ENCODE measurements around the gene MRRF. TPM values are rescaled to one million over a fixed set of nuclear protein-coding genes. Genes with fewer than 3 reads are reported as not detected.

The MRRF gene
- total and polyA plus RNA-seq, 2 donors (not counting 1 experiment from before 2014, with no cell fraction given): 36.8 to 37.3 TPM

DNA sequence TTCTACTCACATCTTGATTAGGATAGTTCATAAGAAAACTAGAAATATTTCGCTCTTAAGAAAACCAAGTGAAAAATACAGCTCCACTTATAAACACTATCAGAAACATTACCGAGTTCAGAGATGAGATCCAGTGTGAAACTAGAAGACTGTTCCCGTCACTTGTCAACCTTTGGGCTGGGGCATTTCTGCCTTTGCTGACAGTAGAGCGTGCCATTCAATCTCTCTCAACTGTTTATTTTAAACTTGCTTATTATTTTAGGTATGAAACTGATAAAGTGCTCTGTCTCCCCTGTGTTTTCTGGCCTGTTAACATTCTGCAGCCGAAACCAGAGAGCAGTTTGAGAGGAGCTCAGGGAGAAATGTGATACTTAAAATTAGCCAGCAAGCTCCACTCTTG lies 16.7 kb downstream of the MRRF start:
- no peak for DNase-seq (ENCODE audit: low read depth in 2 of 2)
- Histone ChIP-seq H3K27ac (ENCODE audit: insufficient read depth, low read length) (no peak overlapping the region), H4K20me1 (ENCODE audit: control insufficient read depth, extremely low read depth, insufficient read depth, low read length) (no peaks in the 10 kb centered on the region), H3K9me3 (ENCODE audit: control insufficient read depth, insufficient read depth, low read depth, low read length) (no peaks in the 10 kb centered on the region), H3K79me2 (ENCODE audit: control insufficient read depth, insufficient read depth, low read length) (peaks cover 2% of the 10 kb centered on the region), H2AFZ (ENCODE audit: low read length) (no peak overlapping the region), H3K4me1 (ENCODE audit: control insufficient read depth, extremely low read depth, insufficient read depth, low read length) (no peaks in the 10 kb centered on the region), H3K27me3 (ENCODE audit: control insufficient read depth, insufficient read depth, low read length) (no peaks in the 10 kb centered on the region), H3K36me3 (ENCODE audit: control insufficient read depth, insufficient read depth, low read length) (peaks cover 5% of the 10 kb centered on the region), H3K9ac (ENCODE audit: insufficient read depth, low read length) (no peak overlapping the region), H3K4me3 (replicated peaks in 1 of 4; ENCODE audit: control extremely low read depth in 1 of 4, insufficient read depth in 1 of 4, low read depth in 3 of 4, low read length in 4 of 4) (no peak overlapping the region), H3K4me2 (ENCODE audit: extremely low read depth, insufficient read depth, low read length) (no peak overlapping the region)
- TF ChIP-seq EZH2 (IDR thresholded peaks at IDR 0.05; ENCODE audit: low read length, missing control alignments): no peak
- TF ChIP-seq, protein P1, sequence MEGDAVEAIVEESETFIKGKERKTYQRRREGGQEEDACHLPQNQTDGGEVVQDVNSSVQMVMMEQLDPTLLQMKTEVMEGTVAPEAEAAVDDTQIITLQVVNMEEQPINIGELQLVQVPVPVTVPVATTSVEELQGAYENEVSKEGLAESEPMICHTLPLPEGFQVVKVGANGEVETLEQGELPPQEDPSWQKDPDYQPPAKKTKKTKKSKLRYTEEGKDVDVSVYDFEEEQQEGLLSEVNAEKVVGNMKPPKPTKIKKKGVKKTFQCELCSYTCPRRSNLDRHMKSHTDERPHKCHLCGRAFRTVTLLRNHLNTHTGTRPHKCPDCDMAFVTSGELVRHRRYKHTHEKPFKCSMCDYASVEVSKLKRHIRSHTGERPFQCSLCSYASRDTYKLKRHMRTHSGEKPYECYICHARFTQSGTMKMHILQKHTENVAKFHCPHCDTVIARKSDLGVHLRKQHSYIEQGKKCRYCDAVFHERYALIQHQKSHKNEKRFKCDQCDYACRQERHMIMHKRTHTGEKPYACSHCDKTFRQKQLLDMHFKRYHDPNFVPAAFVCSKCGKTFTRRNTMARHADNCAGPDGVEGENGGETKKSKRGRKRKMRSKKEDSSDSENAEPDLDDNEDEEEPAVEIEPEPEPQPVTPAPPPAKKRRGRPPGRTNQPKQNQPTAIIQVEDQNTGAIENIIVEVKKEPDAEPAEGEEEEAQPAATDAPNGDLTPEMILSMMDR (conservative IDR thresholded peaks at IDR 0.05 in 1 of 2, IDR thresholded peaks at IDR 0.05 in 1 of 2; ENCODE audit: low read depth in 1 of 2, low read length in 2 of 2): no peak

GRCh38 chr9:122286764-122287163 lies 22.1 kb downstream of the MRRF start:
- Histone ChIP-seq H4K20me1 (ENCODE audit: control insufficient read depth, extremely low read depth, insufficient read depth, low read length) (no peaks in the 10 kb centered on the region), H3K79me2 (ENCODE audit: control insufficient read depth, insufficient read depth, low read length) (no peaks in the 10 kb centered on the region), H3K4me1 (ENCODE audit: control insufficient read depth, extremely low read depth, insufficient read depth, low read length) (no peaks in the 10 kb centered on the region), H3K4me3 (replicated peaks in 1 of 4; ENCODE audit: control extremely low read depth in 1 of 4, insufficient read depth in 1 of 4, low read depth in 3 of 4, low read length in 4 of 4) (no peak overlapping the region), H2AFZ (ENCODE audit: low read length) (no peak overlapping the region), H3K9me3 (ENCODE audit: control insufficient read depth, insufficient read depth, low read depth, low read length) (no peaks in the 10 kb centered on the region), H3K36me3 (ENCODE audit: control insufficient read depth, insufficient read depth, low read length) (peaks cover 5% of the 10 kb centered on the region), H3K27ac (ENCODE audit: insufficient read depth, low read length) (no peak overlapping the region), H3K4me2 (ENCODE audit: extremely low read depth, insufficient read depth, low read length) (no peak overlapping the region), H3K27me3 (ENCODE audit: control insufficient read depth, insufficient read depth, low read length) (no peaks in the 10 kb centered on the region), H3K9ac (ENCODE audit: insufficient read depth, low read length) (no peak overlapping the region)
- DNase-seq (ENCODE audit: low read depth in 2 of 2): no peak
- TF ChIP-seq, protein P1 (conservative IDR thresholded peaks at IDR 0.05 in 1 of 2, IDR thresholded peaks at IDR 0.05 in 1 of 2; ENCODE audit: low read depth in 1 of 2, low read length in 2 of 2): no peak
- TF ChIP-seq EZH2 (IDR thresholded peaks at IDR 0.05; ENCODE audit: low read length, missing control alignments): no peak

GRCh38 chr9:122287214-122287720 lies 22.6 kb downstream of the MRRF start:
- Histone ChIP-seq H3K36me3 (ENCODE audit: control insufficient read depth, insufficient read depth, low read length) (peaks cover 4% of the 10 kb centered on the region), H3K4me3 (replicated peaks in 1 of 4; ENCODE audit: control extremely low read depth in 1 of 4, insufficient read depth in 1 of 4, low read depth in 3 of 4, low read length in 4 of 4) (no peak overlapping the region), H3K27ac (ENCODE audit: insufficient read depth, low read length) (no peak overlapping the region), H3K4me2 (ENCODE audit: extremely low read depth, insufficient read depth, low read length) (no peak overlapping the region), H3K27me3 (ENCODE audit: control insufficient read depth, insufficient read depth, low read length) (no peaks in the 10 kb centered on the region), H3K79me2 (ENCODE audit: control insufficient read depth, insufficient read depth, low read length) (no peaks in the 10 kb centered on the region), H3K9me3 (ENCODE audit: control insufficient read depth, insufficient read depth, low read depth, low read length) (no peaks in the 10 kb centered on the region), H3K4me1 (ENCODE audit: control insufficient read depth, extremely low read depth, insufficient read depth, low read length) (no peaks in the 10 kb centered on the region), H3K9ac (ENCODE audit: insufficient read depth, low read length) (no peak overlapping the region), H4K20me1 (ENCODE audit: control insufficient read depth, extremely low read depth, insufficient read depth, low read length) (no peaks in the 10 kb centered on the region), H2AFZ (ENCODE audit: low read length) (no peak overlapping the region)
- TF ChIP-seq EZH2 (IDR thresholded peaks at IDR 0.05; ENCODE audit: low read length, missing control alignments): no peak
- TF ChIP-seq, protein P1 (conservative IDR thresholded peaks at IDR 0.05 in 1 of 2, IDR thresholded peaks at IDR 0.05 in 1 of 2; ENCODE audit: low read depth in 1 of 2, low read length in 2 of 2): no peak
- DNase-seq (ENCODE audit: low read depth in 2 of 2): no peak

All from fibroblast of lung (primary cell).